Effector CD8-positive, alpha-beta T cell (primary cell): ENCODE results near the gene ANKK1.

Experiments used
- DNase-seq: peaks from one replicate; lab custom pipeline; 2025; lab: John Stamatoyannopoulos, UW

Gene ANKK1

GRCh38 chr11:113410414-113411135 is 23.0 kb downstream of the ANKK1 start:
- no peak for DNase-seq

GRCh38 chr11:113411536-113411935 is 24.0 kb downstream of the ANKK1 start:
- no peak for DNase-seq

GRCh38 chr11:113412675-113413074 is 25.1 kb downstream of the ANKK1 start:
- DNase-seq: no peak

- no peak for DNase-seq
Observed at GRCh38 chr11:113415343-113415742, 27.8 kb downstream of the ANKK1 start.

GRCh38 chr11:113417428-113417827 is 29.8 kb downstream of the ANKK1 start:
- DNase-seq: no peak

- DNase-seq: no peak
Observed at GRCh38 chr11:113419454-113420003, 31.9 kb downstream of the ANKK1 start.

GRCh38 chr11:113420808-113421207 is 33.2 kb downstream of the ANKK1 start:
- no peak for DNase-seq

GRCh38 chr11:113426686-113427085 is 39.1 kb downstream of the ANKK1 start:
- DNase-seq: no peak

- no peak for DNase-seq
Observed at GRCh38 chr11:113431746-113432145, 44.2 kb downstream of the ANKK1 start.

GRCh38 chr11:113435190-113435968 is 47.8 kb downstream of the ANKK1 start:
- DNase-seq: no peak

GRCh38 chr11:113436672-113437252 is 49.2 kb downstream of the ANKK1 start:
- DNase-seq: no peak

- no peak for DNase-seq
Observed at GRCh38 chr11:113440816-113441215, 53.2 kb downstream of the ANKK1 start.

GRCh38 chr11:113444502-113445123 is 57.0 kb downstream of the ANKK1 start:
- no peak for DNase-seq

GRCh38 chr11:113446112-113446511 is 58.5 kb downstream of the ANKK1 start:
- DNase-seq: no peak

- no peak for DNase-seq
Observed at GRCh38 chr11:113446938-113447337, 59.4 kb downstream of the ANKK1 start.

GRCh38 chr11:113447621-113448315 is 60.2 kb downstream of the ANKK1 start:
- no peak for DNase-seq

GRCh38 chr11:113448316-113448677 is 60.7 kb downstream of the ANKK1 start:
- no peak for DNase-seq

GRCh38 chr11:113449743-113450142 is 62.2 kb downstream of the ANKK1 start:
- DNase-seq: no peak
